GM23248 (cell line): ENCODE results near the gene FETUB.

Experiments
- EZH2 ChIP-seq: fragments of 200-600 bp; sonication (generic); IDR thresholded peaks from 2 replicates; pipeline ENCODE4 v1.6.1; 2018; ENCODE audit warnings: antibody characterized with exemption, mild to moderate bottlenecking; ENCODE audit not compliant: insufficient read depth, poor library complexity, severe bottlenecking
- EZH2phosphoT487 ChIP-seq: fragments of 200-600 bp; sonication (generic); IDR thresholded peaks from 2 replicates; pipeline ENCODE4 v1.6.1; 2018; ENCODE audit warnings: antibody characterized with exemption, moderate library complexity, mild to moderate bottlenecking, low read depth; ENCODE audit not compliant: insufficient read depth

DNA sequence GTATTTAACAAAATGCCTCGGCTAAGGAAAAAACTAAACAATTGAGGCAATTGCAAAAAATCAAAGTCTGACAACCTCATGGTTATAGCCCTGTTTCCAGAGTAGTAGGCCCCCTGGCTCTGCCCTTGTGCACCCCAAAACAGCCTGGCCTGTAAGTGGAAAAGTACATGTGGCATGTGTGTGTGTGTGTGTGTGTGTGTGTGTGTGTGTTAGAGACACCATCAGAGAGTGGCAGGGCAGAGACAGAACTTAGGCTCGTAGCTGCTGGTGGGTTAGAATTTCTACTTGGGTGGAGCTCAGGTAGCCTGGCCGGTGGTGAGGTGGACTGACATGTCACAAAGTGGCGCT lies 41.4 kb upstream of the FETUB start:
- TF ChIP-seq EZH2phosphoT487 (no peak), EZH2 (no peak)
